MV-4-11 (cell line): ENCODE data around the gene PPIP5K1.
A peak's percentile ranks its signal among the peaks of the same experiment; 100 is the strongest.
"Not testable (repeated sequence)": the region's sequence is repeated elsewhere in the genome, so short reads cannot be mapped to it uniquely, and the experiment has no call there.

Experiments
- DNase-seq: peaks from one replicate; lab custom pipeline; 2025; lab: John Stamatoyannopoulos, UW

Gene PPIP5K1

DNA sequence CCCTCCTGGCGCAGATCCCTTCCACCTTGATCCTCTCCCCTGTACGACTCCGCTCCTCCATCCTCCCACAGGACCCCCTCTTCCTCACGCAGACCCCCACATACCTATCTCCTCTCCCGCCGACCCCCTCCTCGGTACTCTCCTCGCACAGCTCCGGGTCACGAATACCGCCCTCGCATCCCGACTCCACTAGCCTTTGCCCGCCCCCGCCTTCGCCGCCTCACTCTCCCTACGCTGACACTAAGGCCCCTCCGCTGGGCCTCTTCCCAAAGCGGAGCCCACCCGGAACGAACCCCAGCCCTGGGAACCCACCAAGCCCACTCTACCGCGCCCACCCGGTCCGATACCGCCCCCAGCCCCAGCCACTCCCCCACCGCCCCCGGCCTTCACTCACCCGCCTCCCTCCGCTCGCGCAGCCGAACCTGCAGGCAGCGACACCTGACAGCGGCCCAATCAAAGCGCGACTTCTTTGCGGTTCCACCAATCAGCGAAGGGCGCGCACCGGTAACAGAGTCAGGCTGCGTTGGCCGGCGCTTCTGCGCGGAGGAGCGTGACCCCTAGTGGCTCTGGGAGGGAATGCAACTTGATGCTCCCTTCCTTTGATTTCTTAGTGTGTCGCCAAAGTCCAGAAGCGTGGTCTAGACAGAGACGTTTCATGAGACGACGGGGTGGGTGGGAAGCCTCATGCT lies at the start of gene PPIP5K1:
Gene PPIP5K1, minus strand, starts transcription at position 431 of the 689 bp plus-strand sequence. CDS start 5,704 bp downstream, outside the sequence.
- DNase-seq: not testable (repeated sequence)

DNA sequence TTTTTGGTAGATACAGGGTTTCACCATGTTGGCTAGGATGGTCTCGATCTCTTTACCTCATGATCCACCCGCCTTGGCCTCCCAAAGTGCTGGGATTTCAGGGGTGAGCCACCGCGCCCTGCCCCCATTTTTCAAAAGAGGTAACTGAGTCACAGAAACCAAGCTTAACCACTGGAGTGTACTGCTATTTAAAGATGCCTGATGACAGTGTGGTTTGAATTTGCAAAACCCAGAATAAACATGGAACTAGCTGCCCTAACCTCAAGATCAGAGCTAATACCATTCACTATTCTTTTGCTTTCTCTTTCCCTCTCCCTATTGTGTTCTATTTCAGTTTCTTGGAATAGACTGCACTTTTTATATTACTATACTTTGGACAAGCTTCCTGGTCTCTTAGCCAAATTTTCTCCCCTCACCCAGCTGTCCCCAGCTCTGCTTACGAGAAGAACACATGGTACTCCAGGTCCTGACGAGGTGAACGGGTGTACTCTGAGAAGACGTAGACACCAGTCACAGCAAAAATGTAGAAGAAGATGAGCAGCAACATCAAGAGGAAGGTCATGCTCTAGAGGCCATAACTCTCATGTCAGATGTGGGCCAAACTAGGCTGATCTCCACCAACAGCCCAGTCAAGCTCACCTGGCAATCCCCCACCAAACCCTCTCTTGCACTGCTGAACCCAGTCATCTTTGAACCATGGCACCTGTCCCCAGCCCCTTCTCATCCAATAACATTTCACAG lies 48.6 kb upstream of the PPIP5K1 start:
- peak; percentile 27 for DNase-seq

DNA sequence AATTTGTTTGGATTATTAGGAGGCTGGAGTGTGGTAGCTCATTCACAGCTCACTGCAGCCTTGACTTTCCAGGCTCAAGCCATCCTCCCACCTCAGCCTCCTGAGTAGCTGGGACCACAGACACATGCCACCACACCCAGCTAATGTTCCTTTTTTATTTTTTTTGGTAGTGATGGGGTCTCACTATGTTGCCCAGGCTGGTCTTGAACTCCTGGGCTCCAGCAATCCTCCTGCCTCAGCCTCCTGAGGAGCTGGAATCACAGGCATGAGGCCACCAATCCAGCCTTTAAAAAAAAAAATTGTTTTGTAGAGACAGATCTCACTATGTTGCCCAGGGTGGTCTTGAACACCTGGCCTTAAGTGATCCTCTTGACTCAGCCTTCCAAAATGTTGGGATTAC lies 36.9 kb upstream of the PPIP5K1 start:
- DNase-seq: not testable (repeated sequence)

DNA sequence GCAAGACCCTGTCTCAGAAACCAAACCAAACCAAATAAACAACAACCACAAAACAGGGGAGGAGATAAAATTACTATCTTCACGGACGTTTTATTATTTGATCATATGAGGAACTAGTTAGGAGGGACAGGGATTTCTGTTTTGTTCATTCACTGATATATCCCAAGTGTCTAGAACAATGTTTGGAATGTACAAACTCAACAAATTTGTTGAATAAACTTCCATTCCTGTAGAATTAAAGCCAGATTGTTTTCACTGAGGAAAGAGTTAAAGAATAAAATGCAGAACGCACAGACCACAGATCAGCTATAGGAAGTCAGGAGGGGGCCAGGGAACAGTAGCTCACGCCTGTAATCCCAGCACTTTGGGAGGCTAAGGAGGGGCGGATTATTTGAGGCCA lies 35.1 kb upstream of the PPIP5K1 start:
- DNase-seq: no peak

DNA sequence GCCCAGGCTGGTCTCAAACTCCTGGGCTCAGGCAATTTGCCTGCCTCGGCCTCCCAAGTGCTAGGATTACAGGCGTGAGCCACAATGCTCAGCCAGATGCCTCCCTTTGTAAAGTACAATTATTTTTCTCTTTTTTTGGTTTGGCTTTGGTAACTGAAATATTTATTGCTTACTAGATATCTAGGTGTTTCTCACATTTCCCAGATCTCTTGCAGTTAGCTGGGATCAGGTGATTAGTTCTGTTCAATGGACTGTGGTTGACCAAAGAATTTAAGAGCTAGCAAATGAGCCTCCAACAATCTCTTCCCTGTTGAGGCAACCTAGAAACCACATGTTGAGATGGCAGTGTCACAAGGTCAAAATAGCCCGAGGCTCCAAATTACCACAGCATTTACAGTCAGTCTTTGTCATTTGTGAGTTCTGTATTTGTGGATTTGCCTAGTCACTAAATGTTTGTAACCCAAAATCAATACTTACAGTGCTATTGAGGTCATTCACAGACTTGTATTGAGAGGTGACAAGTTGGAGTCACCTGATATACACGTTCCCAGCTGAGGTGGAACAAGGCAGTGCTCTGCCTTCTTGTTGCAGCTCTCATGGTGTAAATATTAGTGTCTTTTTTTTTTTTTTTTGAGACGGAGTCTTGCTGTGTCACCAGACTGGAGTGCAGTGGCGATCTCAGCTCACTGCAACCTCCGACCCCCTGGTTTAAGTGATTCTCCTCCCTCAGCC lies 32.2 kb upstream of the PPIP5K1 start:
- peak; percentile 25 for DNase-seq

DNA sequence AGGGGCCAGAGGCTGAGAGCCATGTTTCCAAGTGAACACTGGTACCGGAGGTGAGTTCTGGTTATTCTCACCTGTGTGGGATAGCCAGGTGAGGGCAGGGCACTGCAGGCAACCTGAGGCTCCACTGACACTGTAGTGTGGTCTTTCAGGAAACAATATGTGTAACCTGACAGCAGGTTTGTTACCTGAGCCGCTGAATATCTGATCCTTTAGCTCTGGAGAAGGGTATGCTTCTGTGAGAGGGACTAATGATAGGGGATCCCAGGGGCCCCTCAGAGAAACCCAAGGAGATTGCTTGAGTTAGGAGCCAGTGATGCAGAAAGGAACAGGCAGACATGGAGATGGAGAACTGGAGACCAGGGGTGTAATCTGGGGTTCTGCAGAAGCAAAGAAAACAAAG lies 28.7 kb upstream of the PPIP5K1 start, which contains the start of gene STRC:
Gene STRC, minus strand, starts transcription at position 101 of the 400 bp plus-strand sequence. Its CDS starts 78 bp downstream, at position 23.
- DNase-seq: not testable (repeated sequence)

DNA sequence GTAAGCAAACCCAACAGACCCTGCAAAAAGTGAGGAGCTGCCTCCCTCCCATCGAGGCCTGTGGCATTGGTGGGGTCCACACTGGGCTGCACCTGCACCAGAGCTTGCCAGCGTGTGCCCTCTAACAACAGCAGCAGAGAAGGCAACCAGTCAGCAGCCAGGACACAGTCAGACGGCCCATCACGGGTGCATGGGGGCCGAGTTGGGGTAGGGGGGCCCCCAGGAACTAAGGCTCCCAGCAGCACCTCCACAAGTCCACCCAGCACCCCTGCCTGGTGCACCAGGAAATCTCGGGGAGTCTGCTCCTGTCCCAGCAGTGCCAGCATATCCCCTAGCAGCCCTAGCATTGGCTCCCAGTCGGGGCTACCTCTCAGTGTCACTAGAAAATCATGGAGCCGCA lies 27.7 kb upstream of the PPIP5K1 start:
- DNase-seq: not testable (repeated sequence)

DNA sequence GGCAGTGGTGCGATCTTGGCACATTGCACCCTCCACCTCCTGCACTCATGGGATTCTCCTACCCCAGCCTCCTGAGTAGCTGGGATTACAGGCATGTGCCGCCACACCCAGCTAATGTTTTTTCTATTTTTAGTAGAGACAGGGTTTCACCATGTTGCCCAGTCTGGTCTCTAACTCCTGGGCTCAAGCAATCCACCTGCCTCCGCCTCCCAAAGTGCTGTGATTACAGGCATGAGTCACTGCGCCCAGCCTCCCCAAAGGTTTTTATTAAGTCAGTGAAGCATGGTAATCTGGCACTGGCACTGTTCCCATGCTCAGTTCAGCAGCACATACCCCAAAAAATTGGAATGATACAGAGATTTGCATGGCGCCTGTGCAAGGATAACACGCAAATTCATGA lies 12.2 kb upstream of the PPIP5K1 start:
- not testable (repeated sequence) for DNase-seq

DNA sequence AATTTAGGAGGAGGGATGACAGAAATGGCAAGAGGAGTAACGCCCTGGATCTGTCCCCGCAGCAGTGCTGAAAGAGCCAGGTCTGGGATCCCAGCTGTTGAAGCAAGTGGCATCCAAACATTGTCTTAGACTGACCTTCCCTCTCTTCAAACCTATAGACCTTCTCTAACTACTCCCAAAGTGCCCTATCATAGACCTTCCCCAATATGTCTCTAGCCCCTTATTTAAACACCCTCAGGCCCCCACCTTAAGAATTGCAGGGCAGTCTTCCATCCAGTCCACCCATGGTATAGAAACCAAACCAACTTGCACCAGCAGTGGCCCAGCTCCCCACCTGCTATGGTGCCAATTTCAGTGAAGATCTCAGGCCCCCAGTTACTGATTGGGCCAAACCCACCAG lies 10.2 kb upstream of the PPIP5K1 start:
- DNase-seq: not testable (repeated sequence)

DNA sequence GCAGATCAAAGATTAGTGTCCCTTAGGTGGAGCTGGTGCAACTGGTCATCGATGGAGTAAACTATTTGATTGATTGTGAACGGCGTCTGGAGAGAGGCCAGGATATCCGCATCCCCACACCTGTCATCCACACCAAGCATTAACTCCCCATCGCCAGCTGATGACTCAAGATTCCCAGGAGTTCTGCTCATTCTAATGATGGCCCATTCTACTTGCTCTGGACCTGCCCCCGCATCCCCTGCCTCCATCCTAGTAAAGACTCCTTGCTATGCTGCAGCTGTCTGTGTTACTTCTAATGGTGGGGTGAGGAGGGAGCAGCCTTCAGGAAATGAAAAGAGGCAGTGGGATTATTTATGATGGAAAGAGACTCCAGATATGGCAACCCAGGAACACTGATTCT lies 9.1 kb upstream of the PPIP5K1 start:
- DNase-seq: not testable (repeated sequence)

DNA sequence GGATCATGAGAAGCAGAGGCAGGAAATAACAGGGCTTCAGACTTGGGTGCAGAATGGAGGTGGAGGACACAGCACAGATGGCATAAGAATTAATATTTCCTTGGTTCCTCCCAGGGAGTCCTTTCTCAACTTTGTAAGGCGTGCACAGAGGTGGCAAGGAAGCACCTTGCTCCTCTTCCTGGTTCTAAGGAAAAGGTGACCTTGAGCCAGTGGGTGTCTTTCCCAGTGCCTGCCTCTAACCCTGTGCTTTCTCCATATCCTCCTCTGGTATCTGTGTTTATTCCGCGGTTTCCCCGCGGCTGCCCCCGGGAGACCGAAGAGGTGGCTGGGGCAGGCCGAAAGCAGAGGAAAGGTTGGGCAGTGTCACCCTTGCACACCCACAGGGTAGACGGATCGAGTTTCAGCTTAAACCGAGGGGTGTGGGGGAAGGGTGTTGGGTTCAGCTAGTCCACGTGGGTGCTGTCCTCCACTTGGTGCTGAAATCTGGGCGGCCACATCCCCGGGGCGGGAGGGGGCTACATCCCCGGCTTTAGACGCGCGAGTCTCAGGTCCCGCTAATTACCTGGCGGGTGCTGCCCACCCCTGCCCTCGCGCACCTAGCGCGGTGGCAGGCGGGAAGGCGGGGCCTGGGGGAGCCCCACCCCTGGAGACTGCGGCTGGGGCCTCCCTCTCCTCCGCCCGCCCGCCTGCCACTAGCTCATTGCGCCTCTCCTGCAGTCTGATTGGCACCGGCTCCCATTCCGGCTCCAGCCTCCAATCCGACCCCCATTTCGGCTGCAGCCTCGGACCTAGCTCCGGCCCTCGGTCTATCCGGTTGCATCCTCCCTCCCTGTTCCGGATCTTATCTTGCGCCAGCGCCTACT lies 3.6 kb upstream of the PPIP5K1 start, which contains the start of gene CKMT1B:
Gene CKMT1B, plus strand, starts transcription at position 700 of the 863 bp plus-strand sequence. CDS start 192 bp downstream, outside the sequence.
- not testable (repeated sequence) for DNase-seq

DNA sequence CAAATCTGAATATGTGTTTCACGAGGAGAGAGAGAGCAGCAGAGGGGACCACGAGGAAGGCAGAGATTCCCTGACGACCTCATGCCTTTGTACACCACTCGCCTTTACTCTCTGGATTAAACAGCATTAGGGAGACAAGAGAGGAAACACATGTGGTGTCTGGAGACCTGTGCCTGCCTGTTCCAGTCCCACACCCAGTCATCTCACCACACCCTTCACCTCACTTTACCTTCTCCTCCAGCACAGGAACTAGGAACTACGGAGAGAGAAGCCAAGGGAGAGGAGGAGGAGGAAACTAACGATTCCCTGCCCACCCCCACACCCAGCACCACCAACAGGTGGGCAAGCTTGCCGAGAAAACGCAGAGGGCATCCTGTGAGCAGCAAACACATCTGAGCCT lies 2.8 kb upstream of the PPIP5K1 start:
- DNase-seq: not testable (repeated sequence)

DNA sequence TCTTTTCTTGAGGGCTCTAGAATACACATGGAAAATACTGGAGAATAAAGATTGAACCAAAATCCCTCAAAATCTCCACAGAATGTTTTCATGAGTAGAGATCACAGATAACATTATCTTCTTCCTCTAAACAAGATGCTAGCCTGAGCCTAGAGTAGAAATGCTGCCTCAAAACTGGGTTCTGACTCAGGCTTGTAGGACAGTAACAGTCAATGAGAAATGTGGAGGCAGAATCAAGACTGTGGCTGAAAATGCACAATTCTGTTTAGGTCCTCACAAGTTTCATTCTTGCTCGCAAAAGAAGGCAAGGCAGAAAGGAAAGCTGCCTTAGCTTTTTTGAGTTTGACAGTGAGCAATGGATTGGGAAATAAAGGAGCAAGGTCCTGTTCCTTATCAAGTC lies 15.4 kb downstream of the PPIP5K1 start:
- DNase-seq: not testable (repeated sequence)

DNA sequence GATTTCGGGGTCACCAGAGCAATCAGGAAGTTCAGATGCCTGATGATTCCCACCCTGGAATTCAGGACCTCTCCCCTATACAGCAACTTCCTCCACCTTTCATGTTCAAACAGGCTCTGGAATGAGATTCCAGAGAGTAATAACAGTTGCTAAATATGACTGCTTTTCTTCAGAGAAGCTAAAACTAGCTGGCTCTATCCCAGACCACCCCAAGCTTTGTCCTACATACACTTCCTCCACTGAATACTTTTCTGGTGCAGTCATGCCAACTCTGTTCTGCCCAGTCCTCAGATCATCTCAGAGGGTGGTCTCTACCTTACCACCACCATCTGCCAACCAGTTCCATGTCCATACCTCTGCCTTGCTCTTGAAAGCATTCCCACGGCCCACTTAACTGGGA lies 23.4 kb downstream of the PPIP5K1 start:
- DNase-seq: not testable (repeated sequence)

DNA sequence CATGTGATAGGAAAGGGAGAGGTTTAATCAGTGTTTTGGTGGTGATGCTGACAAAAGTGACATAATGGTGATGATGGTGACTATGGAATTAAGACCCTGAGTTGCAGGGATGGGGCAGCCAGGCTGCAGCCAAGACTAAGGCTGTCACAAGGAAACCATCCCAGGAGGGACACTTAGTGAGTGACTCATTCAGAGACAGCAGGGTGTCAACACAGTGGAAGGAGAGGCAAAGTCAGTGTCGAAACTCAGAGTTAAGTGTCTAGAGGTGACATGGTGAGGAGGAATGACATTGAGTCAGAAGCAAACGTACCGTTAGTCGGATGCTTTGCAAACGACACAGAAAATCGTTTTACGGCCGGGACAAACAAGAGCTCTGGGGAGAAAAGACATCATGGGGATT lies 26.2 kb downstream of the PPIP5K1 start:
- DNase-seq: not testable (repeated sequence)

DNA sequence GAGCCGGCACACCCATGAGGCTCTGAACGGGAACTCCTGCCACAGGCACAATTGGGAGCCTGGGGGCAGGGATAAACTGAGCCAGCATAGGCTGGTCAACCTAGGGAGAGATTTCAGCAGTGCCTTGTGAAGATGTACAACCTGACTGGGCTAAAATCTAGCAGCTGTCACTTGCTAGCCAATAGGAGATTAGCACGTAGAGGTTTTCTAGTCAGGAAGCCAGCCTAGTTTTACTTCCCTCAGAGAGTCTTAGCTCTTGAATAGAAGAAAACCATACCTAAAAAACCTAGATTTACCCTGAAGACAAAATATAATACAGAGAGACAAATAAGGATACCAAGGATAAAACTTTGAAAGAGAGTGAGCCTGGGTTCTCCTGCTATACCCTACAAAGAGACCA lies 27.3 kb downstream of the PPIP5K1 start:
- DNase-seq: not testable (repeated sequence)

DNA sequence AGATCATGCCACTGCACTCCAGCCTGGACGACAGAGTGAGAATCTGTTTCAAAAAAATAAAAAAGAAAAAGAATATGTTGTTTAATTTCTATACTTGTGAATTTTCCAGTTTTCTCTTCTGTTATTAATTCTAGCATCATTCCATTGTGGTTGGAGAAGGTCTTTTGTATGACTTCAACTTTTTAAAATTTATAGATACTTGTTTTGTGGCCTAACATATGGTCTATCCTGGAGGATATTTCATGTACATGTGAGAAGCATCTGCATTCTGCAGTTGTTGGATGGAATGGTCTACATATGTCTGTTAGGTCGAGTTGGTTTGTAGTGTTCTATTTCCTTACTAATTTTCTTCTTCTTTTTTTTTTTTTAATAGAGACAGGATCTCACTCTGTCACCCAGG lies 37.0 kb downstream of the PPIP5K1 start:
- no peak for DNase-seq

DNA sequence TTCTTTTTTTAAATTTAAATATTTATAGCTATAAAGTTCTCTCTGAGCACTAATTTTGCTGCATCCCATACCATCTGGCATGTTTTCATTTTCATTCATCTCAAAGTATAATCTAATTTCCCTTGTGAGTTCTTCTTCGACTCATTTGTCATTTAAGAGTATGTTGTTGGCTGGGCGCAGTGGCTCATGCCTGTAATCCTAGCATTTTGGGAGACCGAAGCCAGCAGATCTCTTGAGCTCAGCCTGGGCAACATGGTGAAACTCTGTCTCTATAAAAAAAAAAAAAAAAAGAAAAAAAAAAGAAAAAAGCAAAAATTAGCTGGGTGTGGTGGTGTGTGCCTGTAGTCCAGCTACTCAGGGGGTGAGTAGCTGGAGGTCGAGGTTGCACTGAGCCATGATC lies 37.8 kb downstream of the PPIP5K1 start:
- DNase-seq: no peak

DNA sequence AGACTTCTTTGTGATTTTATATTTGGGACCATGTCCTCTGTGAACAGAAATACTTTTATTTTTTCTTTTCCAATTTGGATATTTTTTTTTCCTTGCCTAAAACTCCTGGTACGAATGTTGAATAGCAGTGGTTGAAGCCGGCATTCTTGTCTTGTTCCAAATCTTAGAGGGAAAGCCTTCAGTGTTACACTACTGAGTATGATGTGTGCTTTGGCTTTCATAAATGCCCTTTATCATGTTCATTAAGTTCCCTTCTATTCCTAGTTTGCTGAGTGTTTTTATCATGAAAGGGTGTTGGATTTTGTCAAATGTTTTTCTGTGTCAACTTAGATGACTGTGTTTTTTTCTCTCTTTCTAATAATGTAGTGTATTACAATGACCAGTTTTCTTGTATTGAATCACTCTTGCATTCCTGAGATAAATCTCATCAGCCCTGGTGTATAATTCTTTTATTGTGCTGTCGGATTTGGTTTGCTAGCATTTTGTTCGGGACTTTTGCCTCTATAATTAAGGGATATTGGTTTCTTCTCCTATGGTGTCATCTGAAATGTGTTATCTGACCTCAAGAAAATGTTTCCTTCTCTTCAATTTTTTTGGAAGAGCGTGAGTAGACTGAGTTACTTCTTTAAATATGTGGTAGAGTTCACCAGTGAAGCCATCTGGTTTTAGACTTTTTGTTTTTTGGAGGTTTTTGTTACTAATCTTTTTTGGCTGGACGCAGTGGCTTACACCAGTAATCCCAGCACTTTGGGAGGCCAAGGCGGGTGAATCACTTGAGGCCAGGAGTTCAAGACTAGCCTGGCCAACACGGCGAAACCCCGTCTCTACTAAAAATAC lies 39.3 kb downstream of the PPIP5K1 start:
- no peak for DNase-seq

DNA sequence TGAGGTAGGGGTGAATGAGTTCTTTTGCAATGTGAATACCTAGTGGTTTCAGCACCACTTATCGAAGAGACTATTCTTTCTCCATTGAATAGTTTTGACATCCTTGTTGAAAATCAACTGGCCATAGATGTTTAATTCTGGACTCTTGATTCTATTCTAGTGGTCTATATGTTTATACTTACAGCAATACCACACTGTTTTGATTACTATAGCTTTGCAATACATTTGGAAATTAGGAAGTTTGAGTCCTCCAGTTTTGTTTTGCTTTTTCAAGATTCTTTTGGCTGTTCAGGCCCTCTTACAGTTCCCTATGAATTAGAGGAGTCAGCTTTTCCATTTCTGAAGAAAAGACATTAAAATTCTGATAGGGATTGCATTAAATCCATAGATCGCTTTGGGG lies 42.5 kb downstream of the PPIP5K1 start:
- DNase-seq: no peak

DNA sequence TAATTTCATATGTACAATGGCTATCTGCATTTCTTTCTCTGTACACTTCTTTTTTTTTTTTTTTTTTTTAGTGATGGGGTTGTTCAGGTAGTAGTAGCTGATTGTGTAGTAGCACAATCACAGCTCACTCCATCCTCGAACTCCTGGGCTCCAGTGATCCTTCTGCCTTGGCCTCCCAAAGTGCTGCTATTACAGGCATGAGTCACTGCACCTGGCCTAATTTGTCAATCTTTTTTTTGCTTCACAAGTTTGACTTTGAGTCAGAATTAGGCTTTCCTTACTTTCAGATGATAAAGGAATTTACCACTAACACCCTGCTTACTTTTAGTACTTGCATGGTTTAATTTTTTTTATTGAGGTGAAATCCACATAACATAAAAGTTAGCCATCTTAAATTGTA lies 44.6 kb downstream of the PPIP5K1 start:
- no peak for DNase-seq
